ENCODE data around the gene ZNF362.
"Not testable (repeated sequence)": the region's sequence is repeated elsewhere in the genome, so short reads cannot be mapped to it uniquely, and the experiment has no call there.

ZNF362 gene

GRCh38 chr1:33309351-33309750, 53.1 kb downstream of the ZNF362 start:
- not testable (repeated sequence) for DNase-seq

GRCh38 chr1:33310702-33311101, 54.4 kb downstream of the ZNF362 start:
- DNase-seq = no peak

DNA sequence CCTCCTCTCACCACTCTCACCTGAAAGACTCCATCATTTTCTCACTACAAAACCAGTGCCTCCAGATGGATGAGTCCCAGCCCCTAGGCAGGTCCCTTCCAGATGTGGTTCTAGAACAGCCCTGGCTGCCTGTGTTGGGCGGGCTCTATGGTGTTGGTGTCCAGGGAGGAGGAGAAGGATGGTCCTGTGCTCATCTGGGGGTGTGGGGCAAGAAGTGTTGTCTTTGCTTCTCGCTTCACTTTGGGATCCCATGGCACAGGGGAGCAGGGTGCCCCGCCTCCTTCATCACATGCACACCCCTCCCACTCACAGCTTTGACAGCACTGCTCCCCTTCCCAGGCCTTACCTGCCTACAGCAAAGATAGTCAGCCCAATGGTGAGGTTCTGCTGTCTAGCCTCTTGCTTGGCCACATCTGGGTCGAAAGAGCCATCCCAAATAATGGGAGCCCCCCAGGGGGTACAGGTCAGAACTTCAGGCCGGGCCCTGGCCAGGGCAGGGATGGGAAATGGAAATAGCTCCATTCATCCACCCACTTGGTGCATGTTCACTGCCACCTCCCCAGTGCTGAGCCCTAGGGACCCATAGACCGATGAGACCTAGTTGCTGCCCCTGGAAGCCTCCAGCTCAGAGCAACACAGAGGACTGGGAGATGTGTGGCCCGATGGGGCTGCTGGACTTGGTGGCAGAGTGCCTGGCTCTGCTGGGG, 55.6 kb downstream of the ZNF362 start:
- DNase-seq = no peak

DNA sequence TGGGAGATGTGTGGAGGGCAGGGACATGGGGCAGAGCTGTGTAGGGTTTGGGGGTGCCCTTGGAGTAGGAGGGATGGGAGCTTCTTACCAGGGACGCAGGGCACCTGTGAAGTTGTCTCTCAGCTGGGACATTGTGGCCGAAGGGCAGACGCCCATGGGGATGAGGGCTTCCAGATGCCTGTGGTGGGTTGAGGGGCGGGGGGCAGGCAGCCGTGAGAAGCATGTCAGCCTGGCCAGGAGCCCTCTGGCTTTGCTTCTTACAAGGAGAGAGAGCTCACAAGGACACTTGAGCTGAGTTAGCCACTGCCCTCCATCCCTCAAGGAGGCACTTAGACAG, 56.1 kb downstream of the ZNF362 start:
- no peak for DNase-seq

DNA sequence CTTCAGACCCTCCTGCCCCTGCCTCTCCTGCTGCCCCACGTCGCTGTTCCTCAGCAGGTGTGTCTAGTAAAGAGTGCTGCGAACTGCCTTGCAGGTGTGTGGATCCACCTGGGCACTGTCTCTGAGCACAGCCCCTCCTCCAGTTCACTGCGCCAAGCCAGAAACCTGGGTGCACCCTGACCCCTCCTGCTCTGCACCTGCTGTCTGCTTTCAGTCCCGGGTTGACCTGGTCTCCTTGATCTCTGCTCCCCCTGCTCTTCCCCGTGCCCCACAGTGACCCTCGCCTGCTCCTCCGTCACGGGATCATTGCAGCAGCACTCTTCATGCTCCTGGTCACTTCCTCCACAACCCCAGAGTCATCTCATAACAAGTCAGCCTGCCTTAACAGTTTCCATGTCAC, 58.1 kb downstream of the ZNF362 start:
- DNase-seq = no peak

DNA sequence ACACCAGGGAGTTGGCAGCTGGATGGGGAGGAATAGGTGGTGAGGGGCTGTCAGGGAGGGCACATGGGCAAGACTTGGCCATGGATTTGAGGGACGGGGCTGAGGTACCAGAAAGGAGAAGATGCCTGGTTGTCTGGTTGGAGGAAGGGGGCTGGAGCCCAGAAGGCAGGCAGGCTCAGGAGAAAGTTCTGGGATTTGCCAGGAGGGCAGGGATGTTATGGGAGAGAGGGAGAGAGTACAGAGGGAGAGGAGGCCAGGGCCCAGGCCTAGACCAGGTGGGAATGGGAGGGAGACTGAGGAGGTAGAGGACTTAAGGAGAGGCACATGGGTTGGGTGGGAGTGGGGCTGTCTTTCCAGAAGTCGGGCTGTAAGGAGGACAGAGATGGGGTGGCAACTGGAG, 60.3 kb downstream of the ZNF362 start:
- DNase-seq = no peak

- no peak for DNase-seq
These were observed 61.1 kb downstream of the ZNF362 start for GRCh38 chr1:33317354-33317753.

DNA sequence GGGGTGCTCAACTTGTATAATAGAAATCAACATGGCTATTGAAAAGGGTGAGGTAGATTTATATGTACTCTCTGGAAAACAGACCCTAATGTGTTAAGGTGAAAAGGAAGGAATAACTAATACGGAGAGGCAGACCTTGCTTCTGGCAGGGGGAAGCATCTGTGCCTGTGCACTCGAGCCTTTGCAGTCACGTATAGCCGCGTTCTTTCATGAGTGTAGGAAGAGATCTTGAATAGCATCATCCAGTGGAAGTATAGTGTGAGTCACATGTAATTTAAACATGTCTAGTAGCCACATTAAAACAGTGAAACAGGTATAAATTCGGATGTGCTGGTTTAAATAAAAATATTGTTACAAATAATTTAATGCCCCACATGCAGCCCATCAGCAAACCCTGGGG, 61.7 kb downstream of the ZNF362 start:
- no peak for DNase-seq

DNA sequence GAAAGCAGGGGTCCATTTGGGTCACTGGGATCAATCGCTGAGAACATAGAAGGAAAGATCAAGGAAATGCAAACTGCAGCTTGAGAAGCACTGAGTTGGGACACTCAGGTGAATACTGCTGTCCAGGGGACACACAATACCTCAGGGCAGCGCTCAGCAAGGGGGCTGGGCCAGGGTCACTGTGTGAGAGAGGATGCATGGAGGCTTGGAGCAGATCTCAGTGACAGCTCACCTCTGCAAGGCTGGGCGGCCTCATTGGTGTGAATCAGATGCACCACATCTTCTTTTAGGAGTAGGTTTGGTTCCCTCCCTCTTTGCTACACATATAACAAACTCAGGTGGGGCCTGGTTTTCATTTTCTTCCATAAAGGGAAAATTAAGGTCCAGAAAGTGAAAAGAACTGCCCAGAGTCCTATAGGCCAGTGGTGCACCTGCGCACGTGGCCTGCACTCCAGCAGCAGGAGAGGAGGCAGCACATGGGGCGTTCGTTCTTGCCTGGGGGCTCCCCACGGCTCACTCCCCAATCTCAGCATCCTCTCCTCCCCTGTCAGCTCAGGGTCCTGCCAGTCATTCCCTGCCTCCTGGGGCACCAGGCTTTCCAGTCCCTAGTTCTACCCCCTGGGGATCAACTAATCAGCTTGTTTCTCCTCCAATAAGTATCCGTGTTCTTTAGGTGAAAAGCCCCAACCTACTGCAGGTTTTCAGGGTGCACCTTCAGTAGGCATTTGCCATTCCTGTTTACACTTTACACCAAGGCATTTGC, 63.1 kb downstream of the ZNF362 start:
- DNase-seq = no peak

DNA sequence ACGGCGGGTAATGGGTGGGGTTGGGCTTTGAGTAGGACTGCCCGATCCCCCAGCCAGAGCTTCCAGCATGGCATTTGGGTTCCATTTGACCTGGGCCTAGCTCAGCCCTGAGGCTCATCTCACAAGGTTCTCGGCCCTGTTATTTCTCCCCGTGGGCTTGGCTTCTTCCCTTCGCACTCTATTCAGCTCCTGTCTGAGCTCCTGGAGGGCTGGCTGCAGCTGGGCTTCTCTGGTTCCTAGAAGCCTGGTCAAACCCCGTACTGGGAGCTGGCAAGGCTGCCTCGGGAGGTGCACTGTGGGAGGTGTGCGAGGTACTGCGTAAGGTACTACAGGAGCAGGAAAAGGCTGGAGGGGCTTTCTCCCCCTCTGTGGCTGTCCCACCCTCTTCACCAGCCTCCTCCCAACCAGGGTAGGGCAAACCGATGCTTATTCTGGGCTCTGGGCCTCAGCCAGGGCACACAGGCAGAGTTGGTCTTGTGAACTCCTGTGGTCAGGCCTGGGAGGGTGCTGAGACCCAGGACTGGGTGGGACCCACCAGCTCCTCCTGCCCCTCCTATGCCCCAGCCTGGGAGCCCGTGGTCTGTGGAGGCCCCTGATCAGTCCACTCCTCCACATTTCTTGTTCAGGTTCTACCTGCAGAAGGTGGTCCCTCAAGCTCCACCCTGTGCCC, 63.8 kb downstream of the ZNF362 start:
- DNase-seq = no peak

GRCh38 chr1:33320619-33321165, 64.4 kb downstream of the ZNF362 start, which contains the start of gene A3GALT2:
Gene A3GALT2, minus strand, starts transcription at chr1:33321098. Its CDS starts 0 bp downstream, at chr1:33321098.
- DNase-seq = no peak

DNA sequence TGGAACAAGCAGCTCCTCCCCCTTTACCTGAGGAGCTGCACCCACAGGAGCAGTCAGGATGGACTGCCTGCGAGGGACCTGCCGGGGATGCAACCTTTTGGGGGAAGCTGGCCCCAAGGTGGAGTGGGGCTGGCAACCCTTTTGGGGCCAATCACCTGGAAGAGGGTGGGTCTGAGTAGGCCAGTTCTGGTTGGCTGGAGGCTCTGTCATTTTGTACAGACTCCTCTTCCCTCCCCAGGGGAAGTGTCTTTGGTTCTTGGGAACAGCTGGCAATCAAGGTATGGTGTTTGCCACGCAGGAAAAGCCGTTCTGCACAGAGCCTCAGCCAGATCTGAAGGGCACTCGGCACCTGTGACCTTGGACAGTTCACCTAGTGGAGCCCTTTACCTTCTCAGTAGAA, 64.9 kb downstream of the ZNF362 start:
- DNase-seq = no peak

- no peak for DNase-seq
These were observed 65.8 kb downstream of the ZNF362 start for GRCh38 chr1:33322109-33322508.

GRCh38 chr1:33322870-33323585, 66.7 kb downstream of the ZNF362 start:
- no peak for DNase-seq

DNA sequence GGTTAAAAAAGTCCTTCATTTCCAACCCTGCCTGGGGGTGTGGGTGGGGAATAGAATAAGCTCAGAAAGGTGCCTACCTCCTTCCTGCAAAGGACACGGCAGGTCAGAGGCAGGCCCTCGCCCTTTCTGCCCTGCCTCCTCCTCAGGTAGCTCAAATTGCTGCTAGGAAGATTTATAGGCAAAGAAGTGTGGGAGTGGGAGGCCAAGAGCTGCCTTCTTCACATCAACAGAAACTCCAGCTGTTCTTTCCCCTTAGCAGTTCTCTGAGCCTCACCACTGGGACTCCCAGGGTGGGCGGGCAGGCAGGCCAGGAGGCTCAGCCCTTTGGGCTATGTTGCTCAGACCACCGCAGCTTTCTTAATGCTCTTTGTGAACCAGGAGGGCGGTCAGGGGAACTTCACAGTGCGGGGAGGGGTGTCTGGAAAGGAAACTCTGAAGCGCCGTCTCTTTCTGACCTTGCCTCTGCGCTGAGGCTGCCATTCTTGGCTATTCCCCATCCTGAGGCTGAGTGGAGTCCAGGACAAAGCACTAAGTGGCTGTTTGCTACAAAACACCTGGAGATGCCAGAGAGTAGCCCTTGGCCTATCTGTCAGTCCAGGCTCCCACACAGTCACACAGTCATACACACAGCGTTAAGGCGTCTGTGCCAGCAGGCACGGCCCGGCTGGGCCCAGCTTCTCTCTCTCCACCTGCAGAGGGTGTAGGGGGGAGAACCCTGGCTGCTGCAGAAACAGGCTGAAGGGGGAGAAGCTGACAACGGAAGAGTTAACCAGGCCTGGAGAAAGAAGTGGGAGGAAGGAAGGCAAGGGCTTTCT, 67.6 kb downstream of the ZNF362 start:
- no peak for DNase-seq

DNA sequence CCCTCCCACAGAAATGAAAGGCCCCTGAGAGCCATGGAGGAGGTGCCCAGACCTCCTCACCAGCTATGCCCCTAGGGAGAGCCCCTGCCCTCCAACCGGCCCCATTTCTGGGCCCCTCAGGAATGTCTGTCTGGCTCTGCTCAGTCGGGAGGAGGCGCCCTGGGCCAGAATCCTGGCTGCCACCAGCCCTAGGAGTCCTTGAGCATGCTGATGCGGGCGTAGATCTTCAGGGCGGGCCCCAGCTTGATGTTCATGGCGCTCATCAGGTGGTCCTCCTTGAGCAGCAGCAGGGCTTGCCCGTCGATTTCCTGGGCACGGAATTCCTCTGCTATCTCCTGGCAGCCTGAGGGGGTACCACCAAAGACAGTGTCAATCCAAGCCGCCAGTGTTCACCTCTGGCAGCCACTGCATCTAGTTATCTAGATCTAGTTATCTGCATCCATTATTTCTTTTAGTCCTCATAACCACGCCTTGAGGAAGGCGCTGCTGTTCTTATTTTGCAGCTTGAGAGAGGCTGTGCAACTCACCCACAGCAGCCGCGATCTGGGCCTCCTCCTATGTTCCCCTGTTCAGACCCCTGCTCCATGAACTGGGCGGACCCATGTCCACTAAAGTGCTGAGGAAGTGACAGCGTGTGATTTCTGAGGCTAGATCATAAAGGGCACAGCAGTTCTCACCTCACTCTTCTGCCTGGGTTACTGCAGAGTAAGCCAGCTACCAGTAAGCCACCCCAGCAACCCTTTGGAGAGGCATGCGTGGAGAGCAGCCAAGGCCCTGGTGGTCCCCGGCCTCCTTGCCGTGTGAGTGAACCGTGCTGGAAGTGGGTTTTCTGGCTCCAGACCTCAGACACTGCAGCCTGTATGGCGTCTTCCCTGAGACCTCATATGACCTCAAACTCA, 68.6 kb downstream of the ZNF362 start:
- DNase-seq = no peak

- DNase-seq = no peak
These were observed 70.5 kb downstream of the ZNF362 start for GRCh38 chr1:33326785-33327184.

- DNase-seq = no peak
These were observed 71.5 kb downstream of the ZNF362 start for GRCh38 chr1:33327587-33328325.

DNA sequence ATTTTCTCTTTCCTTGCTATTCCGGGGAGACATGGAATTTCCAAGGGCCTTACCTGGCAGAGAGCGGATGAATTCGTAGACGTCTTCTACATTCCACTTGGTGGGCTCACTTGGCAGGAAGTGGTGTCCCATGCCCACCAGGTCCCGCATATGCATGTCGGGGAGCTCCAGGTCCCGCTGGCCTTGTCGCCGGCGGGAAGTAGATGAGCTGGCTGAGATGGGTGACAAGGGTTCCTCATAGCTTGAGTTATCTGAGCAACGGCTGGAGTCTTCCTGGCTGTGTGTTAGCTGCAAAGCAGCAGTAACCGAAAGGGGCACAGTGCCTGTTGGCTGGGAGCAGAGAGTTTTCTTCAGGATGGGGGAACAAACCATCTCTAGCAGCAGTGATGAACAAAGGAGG, 72.5 kb downstream of the ZNF362 start:
- no peak for DNase-seq

DNA sequence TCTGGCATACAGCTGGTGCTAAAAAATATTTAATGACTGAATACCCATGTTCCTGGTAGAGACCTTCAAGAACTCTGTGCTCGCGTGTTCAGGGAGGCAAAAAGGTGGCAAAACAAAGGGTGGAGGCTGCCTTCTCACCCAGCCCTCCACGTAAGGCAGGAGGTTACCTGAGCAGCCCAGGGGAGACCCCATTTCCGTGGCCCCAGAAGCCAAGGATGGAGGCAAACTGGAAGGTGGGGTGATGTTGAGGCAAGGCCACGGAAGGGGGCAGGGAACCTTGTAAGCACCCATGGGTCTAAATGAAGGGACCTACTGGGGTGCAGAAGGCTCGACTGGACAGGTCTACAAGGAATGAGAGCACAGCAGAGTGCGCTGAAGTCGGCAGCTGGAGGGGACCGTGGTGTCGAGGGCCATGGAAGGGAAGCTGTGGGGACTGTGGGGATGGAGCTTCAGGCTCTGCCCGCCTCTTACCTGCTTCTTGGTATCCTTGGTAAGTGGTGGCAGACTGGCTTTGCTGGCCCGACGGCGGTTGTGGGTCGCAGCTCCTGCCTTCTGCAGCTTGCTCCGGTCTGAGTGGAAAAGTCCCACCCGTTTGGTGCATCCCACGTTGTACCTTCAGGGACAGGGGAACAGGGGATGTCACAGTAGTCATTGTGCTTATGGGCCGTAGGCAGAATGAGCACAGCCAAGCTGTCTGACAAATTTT, 73.5 kb downstream of the ZNF362 start:
- no peak for DNase-seq
